Activated T-cell treated with anti-CD3 and anti-CD28 coated beads for 4 hours (primary cell): ENCODE results near the gene CEP350.
"Not testable (repeated sequence)": the region's sequence is repeated elsewhere in the genome, so short reads cannot be mapped to it uniquely, and the experiment has no call there.

Experiments used
- DNase-seq: peaks from one replicate; pipeline ENCODE4 v3.0.0-alpha.2; 2020

The CEP350 gene

DNA sequence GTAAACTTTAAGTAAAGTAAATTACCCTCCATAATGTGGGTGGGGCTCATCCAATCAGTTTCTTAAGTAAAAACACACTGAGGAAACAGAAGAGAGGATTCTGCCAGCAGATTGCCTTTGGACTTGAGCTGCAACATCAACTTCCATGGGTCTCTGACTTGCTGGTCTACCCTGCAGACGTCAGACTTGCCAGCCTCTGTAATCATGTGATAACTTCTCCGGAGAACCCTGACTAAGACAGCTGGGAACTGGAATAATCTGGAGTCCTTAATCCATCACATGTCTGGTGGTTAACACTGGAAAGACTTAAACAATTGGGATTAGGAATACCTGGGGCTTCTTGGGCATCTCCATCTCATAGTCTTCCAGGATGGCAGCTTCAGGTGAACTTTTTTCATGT lies 13.2 kb upstream of the CEP350 start:
- no peak for DNase-seq

- no peak for DNase-seq
Measured at GRCh38 chr1:179950651-179951050, 4.0 kb upstream of the CEP350 start.

GRCh38 chr1:179951383-179952144 lies 3.0 kb upstream of the CEP350 start:
- no peak for DNase-seq

DNA sequence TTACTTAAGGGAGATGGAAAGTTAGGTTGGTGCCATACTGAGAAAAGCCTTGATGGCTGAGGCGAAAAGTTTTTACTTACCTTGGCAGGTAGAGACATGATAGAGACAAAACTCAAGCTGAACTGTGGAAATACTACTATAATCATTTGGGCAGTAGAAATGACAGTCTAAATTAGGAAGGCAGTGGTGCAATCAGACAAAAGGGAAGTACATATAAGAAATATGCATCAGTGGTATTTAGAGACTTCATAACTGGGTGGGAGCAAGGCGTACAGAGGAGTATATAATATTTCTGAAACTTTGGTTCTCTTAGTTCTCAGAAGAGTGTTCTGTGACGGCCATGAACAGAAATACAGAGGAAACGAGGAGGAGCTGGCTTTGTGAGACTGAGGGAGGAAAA lies 2.4 kb upstream of the CEP350 start:
- DNase-seq, result no peak

DNA sequence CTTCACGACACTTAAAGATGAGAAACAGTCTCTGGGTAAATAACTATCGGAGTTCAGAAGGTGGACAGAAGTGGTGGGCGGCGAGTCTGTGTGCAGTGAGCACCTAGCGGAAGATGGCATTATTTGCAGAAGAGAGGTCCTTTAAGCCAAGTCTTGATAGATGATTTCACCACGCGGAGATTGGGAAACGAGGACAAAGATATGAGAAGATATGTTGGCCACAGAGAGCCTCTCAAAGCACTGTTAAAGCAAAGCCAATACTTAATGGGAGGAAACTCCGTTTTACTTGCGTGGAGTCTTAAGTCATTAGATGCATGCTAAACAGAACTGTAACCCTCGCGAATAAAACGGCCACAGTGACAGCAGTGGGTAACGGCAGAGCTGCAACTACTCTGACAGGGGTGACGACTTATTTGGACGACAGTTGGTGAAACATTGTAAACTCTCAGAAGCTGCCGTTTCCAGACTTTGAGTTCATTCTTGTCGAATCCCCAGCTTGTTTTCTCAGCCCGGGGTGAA lies 577 bp upstream of the CEP350 start:
- peak; percentile 36 for DNase-seq

GRCh38 chr1:179955287-179955680 lies 674 bp downstream of the CEP350 start:
- no peak for DNase-seq

GRCh38 chr1:179955731-179956130 lies 1.1 kb downstream of the CEP350 start:
- no peak for DNase-seq

GRCh38 chr1:179958359-179958758 lies 3.7 kb downstream of the CEP350 start:
- DNase-seq, result no peak

GRCh38 chr1:179962168-179962567 lies 7.6 kb downstream of the CEP350 start:
- DNase-seq, result not testable (repeated sequence)

DNA sequence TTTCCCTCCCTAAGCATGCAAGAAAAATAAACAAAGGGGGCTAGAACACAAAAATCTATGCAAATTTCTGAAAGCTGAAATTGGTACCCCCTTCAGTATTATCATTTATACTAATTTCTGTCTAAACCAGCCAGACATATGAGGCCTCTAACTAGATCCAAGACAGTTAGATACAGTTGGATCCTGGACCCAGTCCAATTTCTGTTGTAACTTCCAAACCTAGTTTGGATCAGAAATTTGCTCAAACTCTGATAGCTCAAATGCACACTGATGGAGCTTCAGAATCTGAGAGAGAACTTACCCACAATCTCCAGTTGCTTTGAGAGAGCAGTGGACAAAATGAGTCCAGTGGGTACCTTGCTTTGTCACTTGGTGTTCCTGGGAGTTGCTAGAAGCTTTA lies 11.9 kb downstream of the CEP350 start:
- DNase-seq, result no peak

DNA sequence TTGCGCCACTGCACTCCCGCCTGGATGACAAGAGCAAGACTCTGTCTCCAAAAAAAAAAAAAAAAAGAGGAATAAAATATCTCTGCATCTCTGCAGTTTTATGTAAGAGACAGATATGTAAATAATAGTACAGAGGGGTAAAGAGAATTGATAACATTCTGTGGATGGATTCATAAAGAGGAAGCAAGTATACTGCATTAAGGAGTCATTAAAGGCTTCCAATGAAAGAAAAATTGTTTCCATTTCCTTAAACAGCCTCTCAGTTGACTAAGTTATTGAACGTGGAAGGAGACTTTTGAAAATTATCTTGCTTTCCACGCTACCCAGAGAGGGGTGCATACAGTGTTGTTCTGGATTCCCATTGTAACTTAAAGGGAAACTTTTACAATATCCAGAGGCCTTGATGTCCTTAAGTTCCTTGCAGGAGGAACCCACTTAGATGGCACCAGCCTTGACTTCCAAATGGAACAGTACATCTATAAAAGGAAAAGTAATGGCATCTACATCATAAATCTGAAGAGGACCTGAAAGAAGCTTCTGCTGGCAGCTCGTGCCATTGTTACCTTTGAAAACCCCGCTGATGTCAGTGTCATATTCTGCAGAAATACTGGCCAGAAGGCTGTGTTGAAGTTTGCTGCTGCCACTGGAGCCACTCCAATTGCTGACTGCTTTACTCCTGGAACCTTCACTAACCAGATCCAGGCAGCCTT lies 13.8 kb downstream of the CEP350 start:
- DNase-seq, result no peak

DNA sequence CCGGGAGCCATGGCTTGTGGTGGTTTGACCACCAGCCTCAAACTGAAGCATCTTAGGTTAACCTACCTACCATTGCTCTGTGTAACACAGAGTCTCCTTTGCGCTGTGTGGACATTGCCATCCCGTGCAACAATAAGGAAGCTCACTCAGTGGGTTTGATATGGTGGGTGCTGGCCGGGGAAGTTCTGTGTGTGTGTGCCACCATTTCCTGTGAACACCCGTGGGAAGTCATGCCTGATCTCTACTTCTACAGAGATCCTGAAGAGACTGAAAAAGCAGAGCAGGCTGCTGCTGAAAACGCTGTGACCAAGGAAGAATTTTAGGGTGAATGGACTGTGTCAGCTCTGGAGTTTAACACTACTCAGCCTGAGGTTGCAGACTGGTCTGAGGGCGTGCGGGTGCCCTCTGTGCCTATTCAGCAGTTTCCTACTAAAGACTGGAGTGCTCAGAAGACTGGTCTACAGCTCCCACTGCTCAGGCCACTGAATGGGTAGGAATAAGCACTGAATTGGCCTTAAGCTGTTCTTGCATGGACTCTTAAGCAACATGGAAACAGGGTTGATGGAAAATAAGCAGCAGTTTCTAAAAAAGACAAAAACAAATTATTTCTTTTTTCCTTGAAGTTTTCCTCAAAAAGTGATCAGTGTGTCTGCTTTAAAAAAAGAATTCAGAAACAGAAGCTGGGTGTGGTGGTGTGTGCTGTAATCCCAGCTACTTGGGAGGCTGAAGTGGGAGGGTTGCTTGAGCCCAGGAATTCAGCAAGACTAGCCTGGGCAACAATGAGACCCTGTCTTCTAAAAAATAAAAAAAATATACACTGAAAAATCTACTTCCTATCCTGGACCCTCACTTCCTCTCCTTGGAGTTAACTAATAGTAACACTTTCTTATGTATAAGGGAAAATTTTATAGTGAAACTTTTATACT lies 14.6 kb downstream of the CEP350 start:
- no peak for DNase-seq

DNA sequence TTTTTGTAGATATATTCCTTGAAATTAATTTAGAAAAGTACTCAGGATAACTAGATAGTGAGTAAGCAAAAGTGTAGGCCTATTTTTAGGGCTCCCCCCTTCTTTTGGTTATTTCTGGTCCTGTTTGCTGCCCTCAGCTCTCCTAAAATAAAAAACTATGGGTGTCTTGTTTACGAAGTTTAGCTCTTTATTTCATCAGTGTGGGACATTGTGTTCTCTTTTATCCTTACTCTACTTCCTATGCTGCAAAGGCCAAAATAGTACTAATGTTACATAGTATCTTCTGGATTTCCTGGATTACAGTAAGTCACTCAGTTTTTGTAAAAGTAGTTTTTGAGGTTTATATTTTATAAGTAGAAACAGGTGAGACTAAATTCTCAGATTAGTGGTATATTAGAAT lies 15.4 kb downstream of the CEP350 start:
- DNase-seq, result no peak

- DNase-seq, result no peak
Measured at GRCh38 chr1:179971563-179972496, 17.2 kb downstream of the CEP350 start.

DNA sequence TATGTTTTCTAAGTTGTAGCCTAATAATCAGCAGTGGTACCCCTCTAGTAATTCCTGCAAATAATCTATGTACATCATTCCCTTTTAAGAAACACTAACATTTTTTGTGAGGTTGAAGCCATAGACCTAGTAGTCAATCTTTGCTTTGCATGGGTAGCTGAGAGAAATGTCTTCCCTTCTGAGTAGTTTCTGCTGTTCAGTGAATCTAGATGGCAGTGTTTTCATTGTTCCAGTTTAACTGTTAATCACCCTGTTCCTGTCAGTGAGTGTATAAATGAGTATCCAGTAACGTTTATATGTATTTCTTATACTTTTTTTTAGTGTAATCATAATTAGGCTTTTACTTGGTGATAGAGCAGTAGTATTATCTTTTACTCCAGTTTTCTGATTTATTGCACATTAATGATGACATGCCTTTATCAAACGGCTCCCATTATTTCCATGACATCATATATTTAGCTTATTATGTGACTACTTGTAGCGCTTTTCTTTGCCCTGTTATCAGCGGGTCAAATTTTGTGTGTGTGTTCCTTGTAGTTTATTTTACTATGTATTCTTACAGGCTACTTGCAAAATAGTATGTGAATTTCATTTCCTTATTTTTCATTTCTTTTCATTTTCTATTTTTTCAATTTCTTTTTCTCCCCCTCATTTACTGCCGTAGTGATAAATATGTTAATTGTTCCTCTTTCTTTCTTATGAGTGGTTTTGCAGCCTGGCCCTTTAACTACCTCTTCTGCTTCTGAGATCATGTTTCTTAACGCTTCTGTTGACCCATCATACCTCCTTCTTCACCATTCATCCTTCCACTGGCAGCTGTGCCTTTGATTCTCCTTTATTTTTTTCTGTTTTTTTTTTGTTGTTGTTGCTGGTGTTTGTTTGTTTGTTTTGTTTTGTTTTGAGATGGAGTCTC lies 18.8 kb downstream of the CEP350 start:
- DNase-seq, result no peak

- no peak for DNase-seq
Measured at GRCh38 chr1:179976970-179977651, 22.5 kb downstream of the CEP350 start.

GRCh38 chr1:179978199-179979079 lies 23.8 kb downstream of the CEP350 start:
- DNase-seq, result no peak

GRCh38 chr1:179984101-179984500 lies 29.5 kb downstream of the CEP350 start:
- no peak for DNase-seq

DNA sequence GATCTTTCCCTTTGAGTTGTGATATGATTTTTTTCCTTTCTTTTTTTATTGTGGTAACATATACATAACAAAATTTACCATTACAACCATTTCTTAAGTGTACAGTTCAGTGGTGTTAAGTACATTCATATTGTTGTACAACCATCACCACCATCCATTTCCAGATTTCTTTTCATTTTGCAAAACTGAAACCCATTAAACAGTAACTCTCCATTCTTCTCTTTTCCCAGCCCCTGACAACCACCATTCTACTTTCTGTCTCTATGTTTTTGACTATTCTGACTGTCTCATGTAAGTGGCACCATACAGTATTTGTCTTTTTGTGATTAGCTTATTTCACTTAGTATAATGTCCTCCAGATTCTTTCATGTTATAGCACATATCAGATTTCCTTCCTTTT lies 30.3 kb downstream of the CEP350 start:
- no peak for DNase-seq
